Natural killer cell (primary cell): ENCODE results near the gene PEPD. TPM values are rescaled to one million over a fixed set of nuclear protein-coding genes. Genes with fewer than 3 reads are reported as not detected.

Experiments
- ATAC-seq, 3 donors: fragments of 150-1000 bp in 2 of 3; fragments of 200-7000 bp in 1 of 3; cut with Tn5 transposase; 1 replicate in 1 of 3; 2 replicates in 2 of 3; pipeline ENCODE4 v1.10.0; 2021; ENCODE audit warnings: mild to moderate bottlenecking in 2 of 3, moderate library complexity in 2 of 3
- DNase-seq, 2 donors: peaks; one replicate each; pipeline versions ENCODE4 v3.0.0 to v3.0.0-alpha.2; 2013 to 2021; ENCODE audit warnings: mixed read lengths in 1 of 2
- H3K27ac ChIP-seq: one replicate; pipeline ENCODE4 v1.5.1; 2013; ENCODE audit warnings: mild to moderate bottlenecking, low read length
- H3K27me3 ChIP-seq: one replicate; pipeline ENCODE4 v1.6.1; 2013; ENCODE audit warnings: low read length; ENCODE audit not compliant: control insufficient read depth, insufficient read depth
- H3K36me3 ChIP-seq: one replicate; pipeline ENCODE4 v1.6.1; 2013; ENCODE audit warnings: low read length; ENCODE audit not compliant: control insufficient read depth, insufficient read depth
- H3K4me1 ChIP-seq: one replicate; pipeline ENCODE4 v1.6.1; 2013; ENCODE audit warnings: low read length; ENCODE audit not compliant: control insufficient read depth, insufficient read depth
- H3K4me3 ChIP-seq: one replicate; pipeline ENCODE4 v1.5.1; 2013; ENCODE audit warnings: low read length
- H3K9me3 ChIP-seq: one replicate; pipeline ENCODE4 v1.6.1; 2013; ENCODE audit warnings: low read length; ENCODE audit not compliant: control insufficient read depth, insufficient read depth
- H3K27ac Mint-ChIP-seq, 2 donors: one replicate each; pipeline ENCODE4 v1.8.0; 2022; ENCODE audit warnings: mild to moderate bottlenecking in 2 of 2, mixed read lengths in 2 of 2, moderate library complexity in 1 of 2
- H3K27me3 Mint-ChIP-seq, 2 donors: one replicate each; pipeline ENCODE4 v1.8.0; 2022; ENCODE audit warnings: low read depth in 2 of 2, mixed read lengths in 2 of 2
- H3K36me3 Mint-ChIP-seq: one replicate; pipeline ENCODE4 v1.8.0; 2022; ENCODE audit warnings: mixed read lengths
- H3K4me1 Mint-ChIP-seq, 2 donors: one replicate each; pipeline ENCODE4 v1.8.0; 2022; ENCODE audit warnings: mixed read lengths in 2 of 2
- H3K4me3 Mint-ChIP-seq: one replicate; pipeline ENCODE4 v1.8.0; 2022; ENCODE audit warnings: mild to moderate bottlenecking, moderate library complexity, mixed read lengths
- H3K9me3 Mint-ChIP-seq, 2 donors: one replicate each; pipeline ENCODE4 v1.8.0; 2022; ENCODE audit warnings: mixed read lengths in 2 of 2
- CTCF ChIP-seq: fragments of 200-600 bp; IDR thresholded peaks from one replicate; pipeline ENCODE4 v1.8.0; 2022; ENCODE audit warnings: antibody characterized with exemption
- WGBS: methylation state at CpG from one replicate; pipeline ENCODE4 v1.1.7; 2013; ENCODE audit warnings: missing lambda C conversion rate; ENCODE audit not compliant: insufficient coverage; 5-methylcytosine and 5-hydroxymethylcytosine counted together
- intact Hi-C: fragments of 100-400 bp; cut with micrococcal nuclease; formaldehyde crosslinking; loops from one replicate; pipeline ENCODE4 v1.14.2; 2022
- total RNA-seq, 4 donors: library from RNA; stranded (reverse); fragments of 120-200 nt in 1 of 4; gene quantifications; one replicate each; pipeline versions ENCODE4 v1.2.3 to v1.2.4, GENCODE V29; 2013 to 2022

The PEPD gene
- total RNA-seq, 3 donors from 2014 or later (not counting 1 experiment from before 2014, with no cell fraction given) = 33.9 to 42.2 (median 40.9) TPM

- Mint-ChIP-seq H3K4me1 (no peaks in the 10 kb centered on the region), H3K27ac (no peak overlapping the region), H3K36me3 (no peaks in the 10 kb centered on the region), H3K4me3 (no peak overlapping the region), H3K27me3 (peaks cover 14 to 21% of the 10 kb centered on the region in 2 donors), H3K9me3 (no peaks in the 10 kb centered on the region)
- no peak for TF ChIP-seq CTCF
- Histone ChIP-seq H3K27ac (no peak overlapping the region), H3K4me3 (no peak overlapping the region), H3K27me3 (no peaks in the 10 kb centered on the region), H3K4me1 (no peaks in the 10 kb centered on the region), H3K36me3 (no peaks in the 10 kb centered on the region), H3K9me3 (no peaks in the 10 kb centered on the region)
- WGBS = 53% methylated on average over 5 of the region's 6 CpGs
- no peak for ATAC-seq
- intact Hi-C loops = no loop called here
- no peak for DNase-seq
Measured at GRCh38 chr19:33532859-33533460, 11.4 kb upstream of the PEPD start.

- H3K9me3 ChIP-seq = no peaks in the 10 kb centered on the region
- no peaks in the 10 kb centered on the region for H3K4me1 ChIP-seq
- Mint-ChIP-seq H3K4me1 (no peaks in the 10 kb centered on the region), H3K36me3 (no peaks in the 10 kb centered on the region), H3K27me3 (peaks cover 14 to 23% of the 10 kb centered on the region in 2 donors), H3K4me3 (no peak overlapping the region), H3K27ac (no peak overlapping the region), H3K9me3 (no peaks in the 10 kb centered on the region)
- intact Hi-C loops = no loop called here
- WGBS = 75% methylated on average over 3 of the region's 4 CpGs
- H3K27ac ChIP-seq = no peak overlapping the region
- H3K4me3 ChIP-seq = no peak overlapping the region
- DNase-seq (no peak), ATAC-seq (no peak)
- H3K27me3 ChIP-seq = no peaks in the 10 kb centered on the region
- no peaks in the 10 kb centered on the region for H3K36me3 ChIP-seq
- no peak for TF ChIP-seq CTCF
Measured at GRCh38 chr19:33530842-33531241, 9.3 kb upstream of the PEPD start.

GRCh38 chr19:33530296-33530695, 8.7 kb upstream of the PEPD start:
- H3K4me1 Mint-ChIP-seq = no peaks in the 10 kb centered on the region
- ATAC-seq (no peak), DNase-seq (no peak)
- Histone ChIP-seq H3K27ac (no peak overlapping the region), H3K4me1 (no peaks in the 10 kb centered on the region), H3K9me3 (no peaks in the 10 kb centered on the region), H3K27me3 (no peaks in the 10 kb centered on the region), H3K4me3 (no peak overlapping the region), H3K36me3 (no peaks in the 10 kb centered on the region)
- no peak overlapping the region for H3K27ac Mint-ChIP-seq
- 75% methylated on average over 3 of the region's 3 CpGs for whole genome bisulfite sequencing
- no peaks in the 10 kb centered on the region for H3K9me3 Mint-ChIP-seq
- TF ChIP-seq CTCF = no peak
- no peak overlapping the region for H3K4me3 Mint-ChIP-seq
- H3K36me3 Mint-ChIP-seq = no peaks in the 10 kb centered on the region
- intact Hi-C loops = no loop called here
- H3K27me3 Mint-ChIP-seq = peaks cover 12 to 20% of the 10 kb centered on the region in 2 donors

GRCh38 chr19:33529094-33529676, 7.6 kb upstream of the PEPD start:
- Mint-ChIP-seq H3K9me3 (no peaks in the 10 kb centered on the region), H3K4me3 (no peak overlapping the region), H3K27me3 (peaks cover 9 to 16% of the 10 kb centered on the region in 2 donors), H3K36me3 (no peaks in the 10 kb centered on the region), H3K27ac (no peak overlapping the region), H3K4me1 (no peaks in the 10 kb centered on the region)
- no peaks in the 10 kb centered on the region for H3K36me3 ChIP-seq
- ATAC-seq (no peak), DNase-seq (no peak)
- H3K9me3 ChIP-seq = no peaks in the 10 kb centered on the region
- 72% methylated on average over 9 of the region's 12 CpGs for WGBS
- no peak overlapping the region for H3K4me3 ChIP-seq
- H3K27me3 ChIP-seq = no peaks in the 10 kb centered on the region
- TF ChIP-seq CTCF = no peak
- intact Hi-C loops = no loop called here
- H3K27ac ChIP-seq = no peak overlapping the region
- H3K4me1 ChIP-seq = no peaks in the 10 kb centered on the region
